ENCODE measurements around the gene MCC. TPM values are rescaled to one million over a fixed set of nuclear protein-coding genes. Genes with fewer than 3 reads are reported as not detected.
A peak's percentile ranks its signal among the peaks of the same experiment; 100 is the strongest.

MCC gene
- total and polyA plus RNA-seq, 2 of the 4 experiments (the other 2 are of a cell fraction): 5.0 to 20.6 TPM

- in situ Hi-C loops (cut with MboI; ENCODE audit: low sequenced_read_pairs) (no loop called here), dilution Hi-C loops (cut with HindIII; ENCODE audit: low sequenced_read_pairs, unreplicated experiment) (no loop called here), intact Hi-C loops (cut with micrococcal nuclease) (loop anchor here (5.0 kb wide), 1 partner anchor 258 kb away; no protein-coding TSS in a partner anchor)
- 17% methylated on average over 1 of the region's 13 CpGs; no CpG with 5 or more reads in 1 of the 2 experiments for WGBS, 2 experiments (ENCODE audit: extremely low coverage in 2 of 2, insufficient read length in 1 of 2)
- no peak overlapping the region for H2AK9ac ChIP-seq (replicated peaks; ENCODE audit: low read depth, low read length, poor library complexity)
- H3K4me1 ChIP-seq (ENCODE audit: control insufficient read depth, insufficient read depth, low read length): peaks cover 13% of the 10 kb centered on the region
- H2BK15ac ChIP-seq (ENCODE audit: low read depth, low read length): no peak overlapping the region
- no peak overlapping the region for H3K56ac ChIP-seq (ENCODE audit: extremely low read depth, insufficient read depth, low read length)
- H2BK5ac ChIP-seq (ENCODE audit: low read depth, low read length, poor library complexity, severe bottlenecking): no peak overlapping the region
- H4K20me1 ChIP-seq (ENCODE audit: insufficient read depth, low read length): no peaks in the 10 kb centered on the region; the same call in 1 of the 2 replicates
- H2BK20ac ChIP-seq (ENCODE audit: low read depth, low read length): no peak overlapping the region
- TF ChIP-seq MXI1 (IDR thresholded peaks at IDR 0.05; ENCODE audit: borderline replicate concordance, low read depth, low read length) (no peak), BHLHE40 (IDR thresholded peaks at IDR 0.05; ENCODE audit: low read depth, low read length) (no peak), RCOR1 (IDR thresholded peaks at IDR 0.05; ENCODE audit: insufficient replicate concordance, low read length) (peak; percentile 33), RAD21 (IDR thresholded peaks at IDR 0.05; ENCODE audit: low read length) (peak; percentile 23; the same call in 1 of the 2 replicates), SMC3 (IDR thresholded peaks at IDR 0.05; ENCODE audit: low read depth, low read length) (no peak), CHD1 (IDR thresholded peaks at IDR 0.05; ENCODE audit: low read depth, low read length) (no peak), MAFK (IDR thresholded peaks at IDR 0.05; ENCODE audit: low read depth, low read length) (peak; percentile 58), CEBPB (IDR thresholded peaks at IDR 0.05; ENCODE audit: low read depth, low read length) (0 out of 2 replicates have a peak, but pooled peaks have one; percentile 1), FOS (IDR thresholded peaks at IDR 0.05; ENCODE audit: low read depth, low read length) (peak; percentile 81), RFX5 (IDR thresholded peaks at IDR 0.05; ENCODE audit: low read depth, low read length) (no peak)
- H3K18ac ChIP-seq (ENCODE audit: low read depth, low read length): 0 out of 2 replicates have a peak overlapping the region, but pooled peaks have one; percentile 2
- no TSS peak for BruUV-seq (replicated peaks)
- no peak overlapping the region; the same call in 1 of the 2 replicates for H4K5ac ChIP-seq (ENCODE audit: low read depth, low read length)
- H3K4me3 ChIP-seq (ENCODE audit: insufficient read depth, low read depth, low read length): no peak overlapping the region
- DNase-seq: peak; percentile 95
- peaks cover 23% of the 10 kb centered on the region for H3K36me3 ChIP-seq (ENCODE audit: control insufficient read depth, insufficient read depth, low read length)
- peak overlapping the region; percentile 35; the same call in 1 of the 2 replicates for H3K4ac ChIP-seq (ENCODE audit: low read depth, low read length)
- H4K8ac ChIP-seq (ENCODE audit: low read depth in 2 of 2, low read length in 2 of 2): no peak overlapping the region; a peak in 1 of 4 replicates
- H2BK120ac ChIP-seq (ENCODE audit: low read depth, low read length): peak overlapping the region; percentile 10; the same call in 1 of the 2 replicates
- no peak overlapping the region for H3K9ac ChIP-seq (ENCODE audit: low read depth, low read length)
- H3K9me3 ChIP-seq (ENCODE audit: control insufficient read depth, insufficient read depth, low read length): no peaks in the 10 kb centered on the region
- H4K91ac ChIP-seq (ENCODE audit: insufficient read depth, low read depth, low read length): no peak overlapping the region
- no peak overlapping the region for H3K4me2 ChIP-seq (ENCODE audit: low read depth, low read length)
- H2AFZ ChIP-seq (replicated peaks; ENCODE audit: low read length, poor library complexity): no peak overlapping the region
- ATAC-seq (ENCODE audit: low read depth): peak; percentile 63
- H2AK5ac ChIP-seq (ENCODE audit: low read depth, low read length): no peak overlapping the region
- no peaks in the 10 kb centered on the region for H3K27me3 ChIP-seq (ENCODE audit: control insufficient read depth, insufficient read depth, low read length)
- H3K23ac ChIP-seq (ENCODE audit: low read depth, low read length): no peak overlapping the region
- POLR2A ChIA-PET (ENCODE audit: unreplicated experiment): no interaction called here
- CTCF ChIA-PET: interaction anchor here (0.7 kb wide), 1 partner anchor 393 kb away, joined by 3 read pairs; no protein-coding TSS in a partner anchor
- peaks cover 15% of the 10 kb centered on the region for H3K9me1 ChIP-seq (ENCODE audit: insufficient read depth, low read length)
- H3K79me1 ChIP-seq (ENCODE audit: low read depth in 1 of 2, low read length in 2 of 2): peaks cover 5 to 8% of the 10 kb centered on the region in 2 experiments; a peak in 3 of 4 replicates
- peak overlapping the region; percentile 21; the same call in 1 of the 2 replicates for H3K14ac ChIP-seq (replicated peaks; ENCODE audit: low read depth, low read length)
- no peak overlapping the region for H3K27ac ChIP-seq (ENCODE audit: insufficient read depth, low read length)
These were observed 454.0 kb downstream of the MCC start for GRCh38 chr5:113034182-113034773.
